ENCODE results near the gene IL3.

- TF ChIP-seq CTCF (conservative IDR thresholded peaks at IDR 0.05; ENCODE audit: low read depth, low read length), result no peak
- no peak for TF ChIP-seq EZH2 (IDR thresholded peaks at IDR 0.05; ENCODE audit: borderline replicate concordance, low read depth, low read length, poor library complexity, severe bottlenecking)
Observed at GRCh38 chr5:132110195-132110594, 49.7 kb downstream of the IL3 start.

All from A673 (cell line).